GM12875 (cell line): Measurements from ENCODE around the gene CDCA8.

Source experiments
- H3K4me3 ChIP-seq: one replicate; pipeline ENCODE4 v1.5.1; 2011; ENCODE audit warnings: low read depth, low read length, control low read depth
- CTCF ChIP-seq: IDR thresholded peaks from 2 replicates; pipeline ENCODE4 v1.5.1; 2011; ENCODE audit warnings: low read depth, mild to moderate bottlenecking, control low read depth, inconsistent platforms, low read length, moderate library complexity, borderline replicate concordance; ENCODE audit not compliant: insufficient read depth

The CDCA8 gene

GRCh38 chr1:37662031-37662755 is 30.1 kb upstream of the CDCA8 start:
- no peak for TF ChIP-seq CTCF
- no peak overlapping the region for H3K4me3 ChIP-seq

GRCh38 chr1:37663426-37664000 is 28.8 kb upstream of the CDCA8 start:
- no peak for TF ChIP-seq CTCF
- H3K4me3 ChIP-seq: no peak overlapping the region

- no peak for TF ChIP-seq CTCF
These were observed 26.0 kb upstream of the CDCA8 start for GRCh38 chr1:37666241-37666867.

GRCh38 chr1:37667023-37667671 is 25.2 kb upstream of the CDCA8 start:
- no peak for TF ChIP-seq CTCF
- no peak overlapping the region for H3K4me3 ChIP-seq

More at GRCh38 chr1:37666241-37666867, 26.0 kb upstream of the CDCA8 start:
- no peak overlapping the region for H3K4me3 ChIP-seq

- H3K4me3 ChIP-seq: no peak overlapping the region
- TF ChIP-seq CTCF: no peak
These were observed 22.2 kb upstream of the CDCA8 start for GRCh38 chr1:37670133-37670532.

GRCh38 chr1:37671261-37671660 is 21.1 kb upstream of the CDCA8 start:
- H3K4me3 ChIP-seq: no peak overlapping the region
- no peak for TF ChIP-seq CTCF
